Panc1 (cell line): ENCODE results near the gene NCK1. TPM values are rescaled to one million over a fixed set of nuclear protein-coding genes. Genes with fewer than 3 reads are reported as not detected.
"Not testable (repeated sequence)": the region's sequence is repeated elsewhere in the genome, so short reads cannot be mapped to it uniquely, and the experiment has no call there.

Experiments
- ATAC-seq: fragments of 200-7000 bp; cut with Tn5 transposase; 2 replicates; pipeline ENCODE4 v1.9.1; 2020; ENCODE audit warnings: mild to moderate bottlenecking, moderate library complexity
- BruUV-seq: library from RNA; stranded (reverse); fragments of 400-500 nt; replicated peaks from 2 replicates; lab custom pipeline; 2021; lab: Mats Ljungman, UMichigan
- CTCF ChIA-PET: fragments of 300-600 bp; sonication (Branson Sonifier 250); formaldehyde crosslinking; loops from one replicate; lab custom pipeline; 2022; ENCODE audit warnings: antibody characterized with exemption; lab: Charles Lee
- POLR2A ChIA-PET: fragments of 300-600 bp; sonication (Branson Sonifier 250); formaldehyde crosslinking; loops from one replicate; lab custom pipeline; 2022; ENCODE audit warnings: antibody characterized with exemption; lab: Charles Lee
- DNase-seq: peaks from one replicate; pipeline ENCODE4 v3.0.0-alpha.2; 2010; ENCODE audit warnings: low read depth, low spot score
- H3K27ac ChIP-seq: 2 replicates; pipeline ENCODE4 v1.5.1; 2011; ENCODE audit warnings: mild to moderate bottlenecking, low read length, inconsistent platforms
- H3K27me3 ChIP-seq: fragments of 200-500 bp; sonication (Bioruptor generic); 2 replicates; pipeline ENCODE4 v1.6.0; 2014; ENCODE audit warnings: low read length, inconsistent platforms; ENCODE audit not compliant: control insufficient read depth, insufficient read depth
- H3K36me3 ChIP-seq: fragments of 200-500 bp; sonication (Bioruptor generic); 2 replicates; pipeline ENCODE4 v1.5.1; 2014; ENCODE audit warnings: inconsistent platforms, mild to moderate bottlenecking, low read length, moderate library complexity; ENCODE audit not compliant: control insufficient read depth, insufficient read depth
- H3K4me1 ChIP-seq: 2 replicates; pipeline ENCODE4 v1.5.1; 2011; ENCODE audit warnings: inconsistent platforms, mild to moderate bottlenecking, low read length, moderate library complexity; ENCODE audit not compliant: control insufficient read depth, insufficient read depth
- H3K4me3 ChIP-seq, 2 experiments: 2 replicates each; pipeline ENCODE4 v1.5.1; 2011 to 2012; ENCODE audit warnings: low read depth in 2 of 2, low read length in 2 of 2, mild to moderate bottlenecking in 2 of 2, inconsistent platforms in 1 of 2, moderate library complexity in 1 of 2
- H3K9me3 ChIP-seq: fragments of 200-500 bp; sonication (Bioruptor generic); 2 replicates; pipeline ENCODE4 v1.5.1; 2014; ENCODE audit warnings: low read depth, mild to moderate bottlenecking, inconsistent platforms, low read length, moderate library complexity; ENCODE audit not compliant: control insufficient read depth, insufficient read depth
- CTCF ChIP-seq: fragments of 450-650 bp; IDR thresholded peaks from 2 replicates; pipeline ENCODE4 v1.5.1; 2017; ENCODE audit warnings: mild to moderate bottlenecking
- POLR2AphosphoS5 ChIP-seq: IDR thresholded peaks from 2 replicates; pipeline ENCODE4 v1.6.1; 2012; ENCODE audit warnings: mild to moderate bottlenecking, low read depth, low read length, moderate library complexity
- REST ChIP-seq, 2 experiments: IDR thresholded peaks; 2 replicates each; pipeline ENCODE4 v1.6.1; 2011 to 2012; ENCODE audit warnings: low read depth in 2 of 2, control low read depth in 1 of 2, low read length in 1 of 2, mild to moderate bottlenecking in 1 of 2, moderate library complexity in 1 of 2; ENCODE audit not compliant: insufficient read depth in 1 of 2
- SIN3A ChIP-seq: IDR thresholded peaks from 2 replicates; pipeline ENCODE4 v1.6.1; 2012; ENCODE audit warnings: low read depth, mild to moderate bottlenecking, low read length, moderate library complexity, borderline replicate concordance; ENCODE audit not compliant: insufficient read depth
- TCF7L2 ChIP-seq: IDR thresholded peaks from 2 replicates; pipeline ENCODE4 v1.6.1; 2011; ENCODE audit warnings: mild to moderate bottlenecking, low read depth, low read length, inconsistent platforms
- in situ Hi-C: cut with HindIII; loops from 2 replicates; pipeline ENCODE4 v1.10.0; 2016; ENCODE audit warnings: low sequenced_read_pairs, low pct_unique_long_range_greater_than_20kb
- intact Hi-C: fragments of 100-400 bp; cut with micrococcal nuclease; formaldehyde crosslinking; loops from one replicate; pipeline ENCODE4 v1.10.0; 2022; ENCODE audit not compliant: unreplicated experiment
- total RNA-seq: library from RNA; stranded (reverse); gene quantifications from one replicate; pipeline ENCODE4 v1.2.1, GENCODE V29; 2021; ENCODE audit not compliant: unreplicated experiment

Gene NCK1
- total RNA-seq, 1 experiment from 2014 or later: 43.5 TPM

- ATAC-seq (no peak), DNase-seq (no peak)
- ChIA-PET CTCF (interaction anchor here (1.5 kb wide), 1 partner anchor 53 kb away, joined by 3 read pairs; no protein-coding TSS in a partner anchor), POLR2A (no interaction called here)
- BruUV-seq: no TSS peak
- Histone ChIP-seq H3K9me3 (no peaks in the 10 kb centered on the region), H3K4me1 (no peaks in the 10 kb centered on the region), H3K4me3 (no peak overlapping the region), H3K36me3 (no peaks in the 10 kb centered on the region), H3K27me3 (no peaks in the 10 kb centered on the region), H3K27ac (no peak overlapping the region)
- in situ Hi-C loops: no loop called here
- TF ChIP-seq POLR2AphosphoS5: no peak
- intact Hi-C loops: no loop called here
Observed at GRCh38 chr3:136960838-136961836, 99.1 kb downstream of the NCK1 start.

- POLR2A ChIA-PET: interaction anchor here (0.7 kb wide), 1 partner anchor 40 kb away, joined by 6 read pairs; no protein-coding TSS in a partner anchor
- H3K4me1 ChIP-seq: no peaks in the 10 kb centered on the region
- H3K27me3 ChIP-seq: no peaks in the 10 kb centered on the region
- in situ Hi-C loops (no loop called here), intact Hi-C loops (no loop called here)
- BruUV-seq: no TSS peak
- ATAC-seq (no peak), DNase-seq (no peak)
- H3K9me3 ChIP-seq: no peaks in the 10 kb centered on the region
- no peaks in the 10 kb centered on the region for H3K36me3 ChIP-seq
- H3K27ac ChIP-seq: no peak overlapping the region
- CTCF ChIA-PET: no interaction called here
- no peak overlapping the region for H3K4me3 ChIP-seq
- TF ChIP-seq TCF7L2 (no peak), REST (IDR thresholded peaks at IDR 0.05; ENCODE audit: insufficient read depth in 1 of 2, low read depth in 2 of 2, low read length in 1 of 2) (no peak), POLR2AphosphoS5 (no peak), SIN3A (no peak), CTCF (no peak)
Observed at GRCh38 chr3:136962927-136963326, 100.9 kb downstream of the NCK1 start.

GRCh38 chr3:136969539-136969938 is 107.5 kb downstream of the NCK1 start:
- H3K4me1 ChIP-seq, intact Hi-C loops, H3K9me3 ChIP-seq, DNase-seq, in situ Hi-C loops, POLR2A ChIA-PET, H3K4me3 ChIP-seq, CTCF ChIA-PET, ATAC-seq, BruUV-seq, H3K27ac ChIP-seq, H3K27me3 ChIP-seq, H3K36me3 ChIP-seq: not testable (repeated sequence)
